GM18511 (cell line): ENCODE measurements around the gene RXYLT1.
A peak's percentile ranks its signal among the peaks of the same experiment; 100 is the strongest.
"Not testable (repeated sequence)": the region's sequence is repeated elsewhere in the genome, so short reads cannot be mapped to it uniquely, and the experiment has no call there.

Source experiments
- ATAC-seq: cut with Tn5 transposase; IDR thresholded peaks from one replicate; pipeline ENCODE4 v1.9.1; 2021; ENCODE audit warnings: mild to moderate bottlenecking, moderate library complexity; ENCODE audit not compliant: unreplicated experiment

RXYLT1 gene

GRCh38 chr12:63779498-63780481 lies at the start of gene RXYLT1:
TSS of gene RXYLT1 (plus strand) at chr12:63779909. CDS start at chr12:63779961, 52 bp downstream.
- peak; percentile 95 for ATAC-seq

GRCh38 chr12:63732779-63733178 lies 46.9 kb upstream of the RXYLT1 start:
- ATAC-seq = not testable (repeated sequence)

- ATAC-seq = not testable (repeated sequence)
These were observed 46.1 kb upstream of the RXYLT1 start for GRCh38 chr12:63733585-63733984.

GRCh38 chr12:63740551-63740950 lies 39.2 kb upstream of the RXYLT1 start:
- ATAC-seq = not testable (repeated sequence)

- ATAC-seq = not testable (repeated sequence)
These were observed 38.3 kb upstream of the RXYLT1 start for GRCh38 chr12:63741431-63741830.

GRCh38 chr12:63744110-63744509 lies 35.6 kb upstream of the RXYLT1 start:
- ATAC-seq = not testable (repeated sequence)

GRCh38 chr12:63746470-63746869 lies 33.2 kb upstream of the RXYLT1 start:
- not testable (repeated sequence) for ATAC-seq

GRCh38 chr12:63747136-63747535 lies 32.6 kb upstream of the RXYLT1 start:
- not testable (repeated sequence) for ATAC-seq

- no peak for ATAC-seq
These were observed 32.2 kb upstream of the RXYLT1 start for GRCh38 chr12:63747553-63747952.

GRCh38 chr12:63752283-63752682 lies 27.4 kb upstream of the RXYLT1 start:
- ATAC-seq = no peak

- ATAC-seq = no peak
These were observed 26.9 kb upstream of the RXYLT1 start for GRCh38 chr12:63752841-63753240.

- no peak for ATAC-seq
These were observed 26.0 kb upstream of the RXYLT1 start for GRCh38 chr12:63753743-63754142.

- no peak for ATAC-seq
These were observed 15.2 kb upstream of the RXYLT1 start for GRCh38 chr12:63764481-63764880.

GRCh38 chr12:63766498-63766897 lies 13.2 kb upstream of the RXYLT1 start:
- ATAC-seq = no peak

GRCh38 chr12:63770375-63770774 lies 9.3 kb upstream of the RXYLT1 start:
- ATAC-seq = no peak

GRCh38 chr12:63777340-63777739 lies 2.4 kb upstream of the RXYLT1 start:
- no peak for ATAC-seq

GRCh38 chr12:63782466-63782865 lies 2.8 kb downstream of the RXYLT1 start:
- no peak for ATAC-seq

GRCh38 chr12:63787306-63787705 lies 7.6 kb downstream of the RXYLT1 start:
- no peak for ATAC-seq

- no peak for ATAC-seq
These were observed 10.9 kb downstream of the RXYLT1 start for GRCh38 chr12:63790608-63790945.

GRCh38 chr12:63792338-63792737 lies 12.6 kb downstream of the RXYLT1 start:
- no peak for ATAC-seq

- ATAC-seq = no peak
These were observed 15.5 kb downstream of the RXYLT1 start for GRCh38 chr12:63795032-63795687.

- no peak for ATAC-seq
These were observed 16.2 kb downstream of the RXYLT1 start for GRCh38 chr12:63795944-63796343.
